GM18507 (cell line): ENCODE results near the gene PUSL1.

Experiments
- DNase-seq: peaks from one replicate; pipeline ENCODE4 v3.0.0; 2011; ENCODE audit warnings: low read depth; ENCODE audit not compliant: insufficient read length; ENCODE audit errors: extremely low spot score
- FAIRE-seq: peaks from 2 replicates; lab custom pipeline; 2011; peaks lifted over from hg19 to GRCh38; lab: Jason Lieb, UNC

Gene PUSL1

GRCh38 chr1:1275836-1276235 lies 32.6 kb upstream of the PUSL1 start:
- FAIRE-seq: no peak

GRCh38 chr1:1278620-1279019 lies 29.8 kb upstream of the PUSL1 start:
- no peak for FAIRE-seq
- DNase-seq: no peak

More at GRCh38 chr1:1275836-1276235, 32.6 kb upstream of the PUSL1 start:
- DNase-seq: no peak

GRCh38 chr1:1279028-1279427 lies 29.4 kb upstream of the PUSL1 start:
- FAIRE-seq (no peak), DNase-seq (no peak)

- DNase-seq: no peak
- FAIRE-seq: no peak
These were observed 27.5 kb upstream of the PUSL1 start for GRCh38 chr1:1280782-1281481.

GRCh38 chr1:1281533-1282321 lies 26.7 kb upstream of the PUSL1 start:
- FAIRE-seq (no peak), DNase-seq (no peak)

GRCh38 chr1:1282998-1283397 lies 25.4 kb upstream of the PUSL1 start:
- FAIRE-seq (no peak), DNase-seq (no peak)

GRCh38 chr1:1283821-1284220 lies 24.6 kb upstream of the PUSL1 start:
- FAIRE-seq (no peak), DNase-seq (no peak)

GRCh38 chr1:1284221-1285101 lies 23.9 kb upstream of the PUSL1 start:
- no peak for FAIRE-seq

GRCh38 chr1:1285102-1285571 lies 23.3 kb upstream of the PUSL1 start:
- no peak for FAIRE-seq
- no peak for DNase-seq

More at GRCh38 chr1:1284221-1285101, 23.9 kb upstream of the PUSL1 start:
- no peak for DNase-seq

- no peak for DNase-seq
- FAIRE-seq: no peak
These were observed 22.6 kb upstream of the PUSL1 start for GRCh38 chr1:1285611-1286311.

GRCh38 chr1:1286313-1287261 lies 21.8 kb upstream of the PUSL1 start:
- FAIRE-seq: no peak
- no peak for DNase-seq

GRCh38 chr1:1287288-1288110 lies 20.9 kb upstream of the PUSL1 start:
- DNase-seq (no peak), FAIRE-seq (no peak)

- peak; percentile 67 for DNase-seq
- peak; percentile 71 for FAIRE-seq
These were observed 18.1 kb upstream of the PUSL1 start for GRCh38 chr1:1290238-1290731.

GRCh38 chr1:1291023-1291528 lies 17.3 kb upstream of the PUSL1 start:
- DNase-seq (no peak), FAIRE-seq (no peak)

- peak; percentile 91 for FAIRE-seq
- DNase-seq: peak; percentile 77
These were observed 16.6 kb upstream of the PUSL1 start for GRCh38 chr1:1291548-1292441.

GRCh38 chr1:1292442-1292779 lies 16.0 kb upstream of the PUSL1 start:
- no peak for DNase-seq
- FAIRE-seq: no peak
